GM18508 (cell line): ENCODE data around the gene CHMP4B.
"Not testable (repeated sequence)": the region's sequence is repeated elsewhere in the genome, so short reads cannot be mapped to it uniquely, and the experiment has no call there.

Experiments used
- ATAC-seq: cut with Tn5 transposase; IDR thresholded peaks from one replicate; pipeline ENCODE4 v1.9.1; 2021; ENCODE audit warnings: moderate number of reproducible peaks; ENCODE audit not compliant: insufficient read depth, unreplicated experiment

Gene CHMP4B

GRCh38 chr20:33789109-33789857, 21.9 kb upstream of the CHMP4B start:
- no peak for ATAC-seq

DNA sequence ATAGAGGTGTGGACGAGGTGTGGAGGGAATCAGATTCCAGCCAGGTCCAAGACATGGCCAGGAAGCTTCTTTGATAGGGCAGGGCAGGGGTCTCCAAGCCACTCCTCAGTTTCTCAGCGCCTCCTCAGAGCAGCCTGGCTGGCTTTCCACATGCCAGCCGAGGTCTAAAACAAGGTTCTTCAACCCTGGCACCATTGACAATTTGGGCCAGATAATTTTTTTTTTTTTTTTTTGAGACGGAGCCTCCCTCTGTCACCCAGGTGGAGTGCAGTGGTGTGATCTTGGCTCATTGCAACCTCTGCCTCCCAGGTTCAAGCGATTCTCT, 21.3 kb upstream of the CHMP4B start:
- no peak for ATAC-seq

DNA sequence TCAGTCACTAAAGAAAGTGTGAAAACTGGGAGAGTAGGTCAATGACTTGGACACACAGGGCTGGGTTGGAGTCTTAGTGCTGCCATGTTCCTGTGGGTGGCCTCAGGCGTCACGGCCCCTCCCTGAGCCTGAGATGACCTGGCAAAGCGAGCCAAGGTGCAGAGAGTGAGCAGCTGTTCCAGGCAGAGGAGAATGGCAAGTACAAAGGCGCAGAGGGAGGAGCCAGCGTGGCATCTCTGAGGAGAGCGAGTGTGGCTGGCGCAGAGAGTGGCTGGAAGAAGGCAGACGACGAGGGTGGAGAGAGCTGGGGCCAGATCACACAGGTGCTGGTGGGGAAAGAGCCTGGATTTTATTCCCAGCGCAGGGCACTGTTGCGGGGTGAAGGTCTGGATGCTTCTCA, 20.6 kb upstream of the CHMP4B start:
- ATAC-seq, result no peak

DNA sequence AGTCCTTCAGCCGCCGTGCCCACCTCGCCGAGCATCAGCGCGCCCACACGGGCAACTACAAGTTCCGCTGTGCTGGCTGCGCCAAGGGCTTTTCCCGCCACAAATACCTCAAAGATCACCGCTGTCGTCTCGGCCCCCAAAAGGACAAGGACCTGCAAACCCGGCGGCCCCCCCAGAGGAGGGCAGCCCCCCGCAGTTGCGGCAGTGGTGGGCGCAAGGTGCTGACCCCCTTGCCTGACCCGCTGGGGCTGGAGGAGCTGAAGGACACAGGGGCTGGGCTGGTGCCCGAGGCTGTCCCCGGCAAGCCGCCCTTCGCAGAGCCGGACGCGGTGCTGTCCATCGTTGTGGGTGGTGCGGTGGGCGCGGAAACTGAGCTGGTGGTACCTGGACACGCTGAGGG, 20.1 kb upstream of the CHMP4B start:
- ATAC-seq, result no peak

DNA sequence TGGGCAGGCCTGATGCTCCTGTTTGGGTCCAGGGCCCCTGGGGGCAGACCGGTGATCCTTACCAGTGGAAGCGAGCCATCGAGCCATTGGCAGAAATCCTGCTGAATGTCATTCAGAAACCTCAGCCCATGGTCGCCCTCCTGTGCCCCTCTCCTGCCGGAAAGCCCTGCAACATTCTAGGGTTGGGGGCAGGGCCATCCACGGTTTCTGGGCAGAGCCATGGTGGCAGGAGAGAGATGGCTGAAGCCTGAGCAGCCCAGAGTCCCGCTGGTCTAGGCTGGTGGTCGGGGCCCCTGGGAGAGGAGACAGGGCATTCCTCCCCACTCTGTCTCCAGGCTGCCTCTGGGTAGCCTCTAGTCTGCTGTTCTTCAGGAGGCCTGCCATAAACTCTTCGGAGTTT, 19.6 kb upstream of the CHMP4B start:
- no peak for ATAC-seq

DNA sequence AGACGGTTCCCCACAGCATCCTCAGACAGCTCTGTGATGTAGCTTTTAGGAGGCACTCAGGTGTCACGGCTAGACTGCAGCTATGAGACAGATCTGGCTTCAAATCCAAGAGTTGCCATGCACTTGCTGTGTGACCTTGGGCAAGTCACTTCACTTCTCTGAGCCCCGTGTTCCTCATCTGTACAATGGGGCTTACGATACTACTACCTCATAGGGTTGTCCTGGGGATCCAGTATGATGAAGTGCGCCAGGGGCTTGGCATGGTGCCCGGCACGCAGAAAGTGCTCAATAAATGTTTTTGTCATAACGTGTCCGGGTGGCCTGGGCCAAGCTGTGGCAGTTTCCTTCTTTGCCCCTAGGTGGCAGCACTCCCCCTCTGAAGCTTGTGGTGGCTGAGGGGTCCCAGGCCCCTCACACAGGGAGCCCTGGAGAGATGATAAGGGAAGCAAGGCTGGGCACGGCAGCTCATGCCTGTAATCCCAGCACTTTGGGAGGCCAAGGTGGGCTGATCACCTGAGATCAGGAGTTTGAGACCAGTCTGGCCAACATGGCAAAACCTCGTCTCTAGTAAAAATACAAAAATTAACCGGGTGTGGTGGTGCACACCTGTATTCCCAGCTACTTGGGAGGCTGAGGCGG, 19.1 kb upstream of the CHMP4B start:
- ATAC-seq, result no peak

DNA sequence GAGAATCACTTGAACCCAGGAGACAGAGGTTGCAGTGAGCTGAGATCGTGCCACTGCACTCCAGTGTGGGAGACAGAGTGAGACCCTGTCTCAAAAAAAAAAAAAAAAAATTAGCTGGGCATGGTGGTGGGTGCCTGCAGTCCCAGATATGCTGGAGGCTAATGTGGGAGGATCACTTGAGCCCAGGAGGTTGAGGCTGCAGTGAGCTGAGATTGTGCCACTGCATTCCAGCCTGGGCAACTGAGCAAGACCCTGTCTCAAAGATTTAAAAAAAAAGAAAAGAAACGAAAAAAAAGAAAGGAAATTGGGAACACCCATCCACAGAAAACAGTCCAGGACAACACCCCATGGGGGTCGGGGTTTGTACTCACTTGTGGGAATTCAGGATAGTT, 18.6 kb upstream of the CHMP4B start:
- ATAC-seq, result not testable (repeated sequence)

DNA sequence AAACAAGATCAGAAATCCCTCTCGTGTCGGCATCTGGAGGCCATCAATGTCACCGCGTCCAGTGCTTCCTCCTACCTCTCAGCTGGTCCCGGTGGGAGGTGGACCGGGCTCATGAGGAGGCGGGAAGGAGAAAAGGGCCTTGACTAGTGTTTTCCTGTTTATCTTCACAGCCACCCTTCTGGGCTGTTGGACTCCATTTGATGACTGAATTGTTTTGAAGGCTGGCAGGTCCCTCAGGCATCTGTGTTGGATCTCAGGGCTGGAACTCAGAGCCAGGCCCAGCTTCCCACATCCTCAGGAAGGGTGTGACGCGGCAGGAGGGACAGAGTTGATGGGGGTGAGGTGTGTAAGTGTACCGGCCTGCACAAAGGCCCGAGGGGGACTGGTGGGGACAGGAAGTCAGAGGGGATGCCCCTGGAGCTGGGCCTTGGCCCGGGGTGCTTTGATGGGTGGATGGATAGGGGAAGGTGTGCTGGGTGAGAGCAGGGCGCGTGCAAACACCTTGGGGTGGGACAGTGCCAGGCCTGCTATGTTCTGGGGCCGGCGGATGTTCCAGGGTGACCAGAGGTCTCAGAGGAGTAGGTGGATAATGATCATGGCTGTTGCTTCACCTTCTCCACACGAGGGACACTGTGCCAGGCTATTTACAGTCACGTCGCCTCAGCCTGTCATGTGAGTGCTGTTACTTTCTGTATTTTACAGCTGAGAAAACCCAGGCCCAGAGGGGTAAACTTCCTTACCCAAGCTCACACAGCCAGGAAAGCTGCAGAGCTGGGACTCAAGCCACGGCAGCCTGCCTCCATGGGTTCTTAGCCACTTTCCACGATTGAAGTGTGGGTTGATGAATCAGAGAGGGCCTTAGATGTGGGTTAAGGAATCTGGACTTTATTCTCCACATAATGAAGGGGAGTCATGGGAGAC, 17.9 kb upstream of the CHMP4B start:
- ATAC-seq, result no peak

- ATAC-seq, result no peak
Observed at GRCh38 chr20:33796263-33796906, 14.8 kb upstream of the CHMP4B start.

GRCh38 chr20:33796907-33797544, 14.1 kb upstream of the CHMP4B start:
- ATAC-seq, result no peak

DNA sequence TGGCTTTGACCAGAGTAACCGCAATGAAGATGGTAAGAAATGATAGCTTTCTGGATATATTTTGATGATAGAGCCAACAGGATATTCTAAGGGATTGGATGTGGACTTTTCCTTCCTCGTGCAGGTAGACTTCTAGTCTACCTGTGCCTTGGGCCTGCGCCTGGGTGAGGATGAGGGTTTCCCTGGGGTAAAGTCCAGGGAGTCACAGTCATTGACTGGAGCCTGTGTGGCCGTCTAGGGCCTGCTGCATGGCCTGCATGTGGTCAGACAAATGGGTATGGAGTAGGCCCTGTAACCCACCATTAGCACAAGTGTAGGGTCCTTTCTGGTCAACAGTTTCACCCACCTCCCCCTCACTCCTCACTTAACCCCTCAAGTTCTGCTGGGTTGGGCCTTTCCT, 12.7 kb upstream of the CHMP4B start:
- no peak for ATAC-seq

DNA sequence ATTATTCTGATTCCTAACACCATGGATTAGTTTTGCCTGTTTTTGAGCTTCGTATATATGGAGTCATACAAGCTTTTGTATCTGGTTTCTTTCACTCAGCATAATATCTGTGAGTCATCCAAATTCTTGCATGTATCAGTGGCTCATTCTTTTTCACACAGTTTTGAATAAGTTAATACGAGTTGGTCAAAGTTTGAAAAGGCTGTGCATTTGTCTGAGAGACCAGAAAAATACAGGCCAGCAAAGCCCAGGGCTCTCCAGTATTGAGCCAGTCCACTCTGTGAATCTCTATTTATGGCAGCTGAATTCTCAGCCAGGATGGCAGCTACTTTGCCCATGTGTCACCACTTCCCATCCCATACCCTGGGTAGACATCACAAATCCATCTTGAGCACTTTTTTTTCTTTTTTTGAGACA, 7.2 kb upstream of the CHMP4B start:
- ATAC-seq, result no peak

GRCh38 chr20:33808388-33808787, 2.8 kb upstream of the CHMP4B start:
- no peak for ATAC-seq

DNA sequence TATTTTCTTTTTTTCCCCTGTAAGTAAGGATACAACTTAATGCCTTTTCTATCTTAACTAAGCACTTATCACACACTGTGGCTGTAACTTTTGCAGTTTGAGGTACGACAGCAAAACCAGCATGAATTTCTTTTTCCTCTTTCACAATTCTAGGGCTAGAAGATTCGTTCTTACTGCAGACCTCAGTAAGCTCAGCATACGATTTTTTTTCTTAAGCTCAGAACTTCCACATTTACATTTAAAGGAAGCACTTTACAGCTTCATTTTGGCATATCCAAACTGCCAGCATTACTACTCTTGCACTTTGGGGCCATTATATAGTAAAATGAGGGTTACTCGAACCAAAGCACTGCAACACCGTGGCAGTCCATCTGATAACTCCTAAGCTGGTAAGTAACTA, 889 bp upstream of the CHMP4B start:
- no peak for ATAC-seq

DNA sequence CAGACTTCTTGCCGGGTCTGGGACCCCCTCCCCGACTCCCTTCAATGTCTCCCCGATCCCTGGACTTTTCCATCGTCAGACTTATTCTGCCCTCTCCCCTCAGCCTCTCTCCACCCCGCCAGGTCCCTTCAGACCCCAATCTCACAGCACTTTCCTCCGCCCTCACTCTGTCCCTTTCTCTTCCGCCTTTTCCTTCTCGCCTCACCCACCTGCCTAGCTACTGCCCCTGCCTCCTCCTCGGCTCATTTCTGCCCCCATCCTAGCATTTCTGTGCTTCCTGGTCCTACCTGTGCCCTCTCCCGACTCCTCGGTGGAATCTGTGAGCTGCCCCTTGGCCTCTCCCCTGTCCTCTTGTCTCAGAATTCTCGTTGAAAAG, 616 bp downstream of the CHMP4B start:
- no peak for ATAC-seq

- no peak for ATAC-seq
Observed at GRCh38 chr20:33812152-33812849, 1.2 kb downstream of the CHMP4B start.

DNA sequence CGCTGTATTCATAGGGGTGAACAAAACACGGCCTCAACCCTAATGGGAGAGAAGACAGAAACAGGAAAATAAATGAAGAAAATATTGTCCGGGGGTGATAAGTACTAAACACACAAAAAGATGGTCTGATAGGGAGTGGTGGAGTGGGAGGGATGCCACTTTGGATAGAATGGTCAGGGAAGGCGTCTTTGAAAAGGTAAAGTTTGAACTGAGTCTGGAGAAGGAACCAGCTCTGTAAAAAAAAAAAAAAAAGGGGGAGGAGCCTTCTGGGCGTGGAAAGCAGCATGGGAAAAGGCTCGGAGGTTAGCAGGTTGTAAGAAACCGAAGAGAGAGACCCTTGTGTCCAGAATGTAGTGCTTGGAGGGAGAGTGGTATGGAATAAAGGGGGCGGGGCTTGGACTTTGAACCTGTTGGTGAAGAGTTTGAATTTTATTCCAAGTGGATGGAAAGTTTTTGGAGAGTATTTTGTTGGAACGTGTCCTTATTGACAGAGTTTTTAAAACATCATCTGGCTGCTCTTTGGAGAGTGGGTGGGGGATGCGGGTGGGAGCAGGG, 1.8 kb downstream of the CHMP4B start:
- no peak for ATAC-seq

DNA sequence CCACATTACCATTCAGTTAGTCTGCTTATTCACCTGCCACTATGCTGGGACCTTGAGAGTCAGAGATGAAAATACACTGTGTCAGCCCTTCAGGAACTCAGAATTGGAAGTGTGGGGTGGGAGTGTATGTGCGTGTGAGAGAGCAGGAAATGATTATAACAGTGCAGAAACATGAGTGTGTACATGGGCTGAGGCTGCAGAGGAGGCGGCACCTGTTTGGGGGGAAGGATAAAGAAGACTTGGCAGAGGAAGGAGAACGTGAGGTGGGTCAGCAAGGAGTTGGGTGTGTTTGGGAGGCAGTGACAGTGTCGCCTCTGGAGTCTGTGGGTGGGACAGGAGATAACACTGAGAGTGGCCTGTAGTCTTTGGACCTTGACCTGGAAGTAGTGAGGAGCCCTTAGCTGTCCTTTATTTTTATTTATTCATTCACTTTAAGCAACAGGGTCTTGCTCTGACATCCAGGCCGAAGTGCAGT, 3.1 kb downstream of the CHMP4B start:
- ATAC-seq, result no peak

DNA sequence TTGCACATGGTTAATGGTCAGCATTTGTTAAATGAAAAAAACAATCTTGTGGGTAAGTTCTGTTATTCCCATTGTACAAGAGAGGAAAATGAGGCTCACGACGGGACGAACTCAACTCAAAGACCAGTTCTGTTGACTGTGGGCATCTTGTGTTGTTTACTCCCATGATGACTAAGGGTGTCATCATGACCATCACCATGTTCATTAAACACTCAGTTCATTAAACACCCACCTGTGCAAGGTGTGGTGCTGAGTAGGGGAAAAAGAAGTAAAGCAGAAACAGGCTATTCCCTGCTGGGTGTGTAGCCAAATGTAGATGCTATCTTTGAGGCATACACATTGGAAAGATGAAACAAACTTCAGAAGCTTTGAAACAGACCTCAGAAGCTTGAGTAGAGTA, 4.5 kb downstream of the CHMP4B start:
- no peak for ATAC-seq
